NCI-H1092 (cell line): ENCODE measurements around the gene ARAP2.
"Not testable (repeated sequence)": the region's sequence is repeated elsewhere in the genome, so short reads cannot be mapped to it uniquely, and the experiment has no call there.

ENCODE experiments used
- DNase-seq: peaks from one replicate; lab custom pipeline; 2025; lab: John Stamatoyannopoulos, UW

The ARAP2 gene

GRCh38 chr4:36182315-36182714 is 62.0 kb downstream of the ARAP2 start:
- not testable (repeated sequence) for DNase-seq

GRCh38 chr4:36180206-36180605 is 64.1 kb downstream of the ARAP2 start:
- DNase-seq = no peak

- no peak for DNase-seq
Measured at GRCh38 chr4:36178484-36178883, 65.8 kb downstream of the ARAP2 start.

GRCh38 chr4:36177946-36178345 is 66.4 kb downstream of the ARAP2 start:
- DNase-seq = no peak

GRCh38 chr4:36174570-36174969 is 69.7 kb downstream of the ARAP2 start:
- DNase-seq = no peak

GRCh38 chr4:36173905-36174304 is 70.4 kb downstream of the ARAP2 start:
- DNase-seq = no peak

GRCh38 chr4:36172656-36173055 is 71.7 kb downstream of the ARAP2 start:
- DNase-seq = no peak

GRCh38 chr4:36168127-36168878 is 76.0 kb downstream of the ARAP2 start:
- no peak for DNase-seq

- DNase-seq = no peak
Measured at GRCh38 chr4:36165631-36166005, 78.7 kb downstream of the ARAP2 start.

- DNase-seq = no peak
Measured at GRCh38 chr4:36164900-36165630, 79.2 kb downstream of the ARAP2 start.

GRCh38 chr4:36163198-36163597 is 81.1 kb downstream of the ARAP2 start:
- DNase-seq = no peak

GRCh38 chr4:36159208-36159607 is 85.1 kb downstream of the ARAP2 start:
- DNase-seq = no peak

GRCh38 chr4:36152735-36153134 is 91.6 kb downstream of the ARAP2 start:
- peak; percentile 8 for DNase-seq

GRCh38 chr4:36142504-36142903 is 101.8 kb downstream of the ARAP2 start:
- no peak for DNase-seq

GRCh38 chr4:36141186-36141585 is 103.1 kb downstream of the ARAP2 start:
- DNase-seq = no peak

- DNase-seq = no peak
Measured at GRCh38 chr4:36140421-36140820, 103.9 kb downstream of the ARAP2 start.

- no peak for DNase-seq
Measured at GRCh38 chr4:36138220-36138619, 106.1 kb downstream of the ARAP2 start.

- DNase-seq = no peak
Measured at GRCh38 chr4:36137336-36137735, 107.0 kb downstream of the ARAP2 start.

- DNase-seq = no peak
Measured at GRCh38 chr4:36133658-36134057, 110.7 kb downstream of the ARAP2 start.

- DNase-seq = no peak
Measured at GRCh38 chr4:36133086-36133485, 111.2 kb downstream of the ARAP2 start.

GRCh38 chr4:36130641-36131040 is 113.7 kb downstream of the ARAP2 start:
- DNase-seq = no peak

GRCh38 chr4:36128689-36129088 is 115.6 kb downstream of the ARAP2 start:
- no peak for DNase-seq

- DNase-seq = no peak
Measured at GRCh38 chr4:36123906-36124305, 120.4 kb downstream of the ARAP2 start.

GRCh38 chr4:36115312-36115711 is 129.0 kb downstream of the ARAP2 start:
- no peak for DNase-seq
